ENCODE results near the gene ADNP. TPM values are rescaled to one million over a fixed set of nuclear protein-coding genes. Genes with fewer than 3 reads are reported as not detected.
A peak's percentile ranks its signal among the peaks of the same experiment; 100 is the strongest.

ADNP gene
- total RNA-seq, 1 donor from 2014 or later: 32.8 TPM

DNA sequence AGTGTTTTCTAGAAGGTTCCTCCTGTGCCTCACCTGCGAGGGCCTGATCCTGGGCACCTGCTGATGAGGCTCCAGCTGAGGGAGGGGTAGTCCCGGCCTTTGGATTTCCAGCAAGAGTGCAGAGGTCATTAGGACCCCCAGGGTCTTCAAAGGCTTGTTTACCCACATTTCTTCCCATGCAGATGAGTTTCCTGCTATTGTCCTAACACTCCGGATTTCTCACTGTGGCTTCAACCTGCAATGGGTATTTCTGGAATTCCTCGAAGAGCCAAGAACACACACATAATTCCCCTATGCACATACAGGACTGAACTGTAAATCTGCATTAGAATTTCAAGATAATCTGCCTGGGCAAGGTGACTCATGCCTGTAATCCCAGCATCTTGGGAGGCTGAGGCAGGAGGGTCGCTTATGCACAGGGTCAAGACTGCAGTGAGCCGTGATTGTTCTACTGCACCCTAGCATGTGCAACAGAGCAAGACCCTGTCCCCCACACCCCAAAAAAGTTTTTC lies 53.9 kb downstream of the ADNP start:
- intact Hi-C loops (cut with DNase I): no loop called here

DNA sequence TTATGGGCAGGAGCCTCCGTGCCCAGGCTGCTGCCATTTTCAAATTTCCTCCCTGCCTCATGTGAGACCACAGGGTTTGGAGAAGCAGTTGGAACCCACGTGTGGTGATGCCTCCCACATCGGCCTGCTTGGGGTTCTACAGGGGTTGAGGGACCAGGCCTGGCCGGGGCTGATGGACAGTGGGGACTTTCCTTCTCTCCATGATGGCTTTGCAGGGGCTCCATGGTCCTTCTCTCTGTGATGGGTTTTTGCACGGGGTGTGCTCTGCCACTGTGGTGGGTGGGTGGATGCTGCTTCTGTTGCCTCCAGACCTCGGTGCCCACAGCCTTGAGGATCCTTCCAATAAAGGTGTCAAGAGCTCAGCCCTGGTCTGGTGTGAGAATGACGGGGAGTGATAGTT lies 54.4 kb downstream of the ADNP start:
- intact Hi-C loops (cut with DNase I): no loop called here
- peak; percentile 39 for DNase-seq (ENCODE audit: low spot score)

More for the DNA sequence above, 53.9 kb downstream of the ADNP start:
- no peak for DNase-seq (ENCODE audit: low spot score)

DNA sequence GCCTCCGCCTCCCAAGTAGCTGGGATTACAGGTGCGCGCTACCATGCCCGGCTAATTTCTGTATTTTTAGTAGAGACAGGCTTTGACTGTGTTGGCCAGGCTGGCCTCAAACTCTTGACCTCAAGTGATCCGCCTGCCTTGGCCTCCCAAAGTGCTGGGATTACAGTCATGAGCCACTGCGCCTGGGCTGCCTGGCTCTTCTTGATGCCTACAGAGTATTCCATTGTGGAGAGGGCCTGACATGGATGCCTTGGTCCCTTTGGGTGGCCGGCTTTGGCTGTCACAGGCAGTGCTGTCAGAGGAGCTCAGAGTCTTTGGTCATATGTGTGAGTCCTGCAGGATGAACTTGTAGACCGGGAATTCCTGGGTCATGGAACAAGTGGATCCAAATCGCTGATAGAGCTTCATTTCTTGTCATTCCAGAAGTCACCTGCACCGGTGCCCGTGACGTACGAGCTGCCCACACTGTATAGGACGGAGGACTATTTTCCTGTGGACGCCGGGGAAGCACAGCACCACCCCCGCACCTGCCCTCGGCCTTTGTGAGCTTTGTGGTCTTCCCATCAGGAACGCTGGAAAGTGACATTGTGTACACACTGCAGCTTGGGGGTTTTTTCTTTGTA lies 55.1 kb downstream of the ADNP start:
- peak; percentile 63 for DNase-seq (ENCODE audit: low spot score)
- intact Hi-C loops (cut with DNase I): no loop called here

DNA sequence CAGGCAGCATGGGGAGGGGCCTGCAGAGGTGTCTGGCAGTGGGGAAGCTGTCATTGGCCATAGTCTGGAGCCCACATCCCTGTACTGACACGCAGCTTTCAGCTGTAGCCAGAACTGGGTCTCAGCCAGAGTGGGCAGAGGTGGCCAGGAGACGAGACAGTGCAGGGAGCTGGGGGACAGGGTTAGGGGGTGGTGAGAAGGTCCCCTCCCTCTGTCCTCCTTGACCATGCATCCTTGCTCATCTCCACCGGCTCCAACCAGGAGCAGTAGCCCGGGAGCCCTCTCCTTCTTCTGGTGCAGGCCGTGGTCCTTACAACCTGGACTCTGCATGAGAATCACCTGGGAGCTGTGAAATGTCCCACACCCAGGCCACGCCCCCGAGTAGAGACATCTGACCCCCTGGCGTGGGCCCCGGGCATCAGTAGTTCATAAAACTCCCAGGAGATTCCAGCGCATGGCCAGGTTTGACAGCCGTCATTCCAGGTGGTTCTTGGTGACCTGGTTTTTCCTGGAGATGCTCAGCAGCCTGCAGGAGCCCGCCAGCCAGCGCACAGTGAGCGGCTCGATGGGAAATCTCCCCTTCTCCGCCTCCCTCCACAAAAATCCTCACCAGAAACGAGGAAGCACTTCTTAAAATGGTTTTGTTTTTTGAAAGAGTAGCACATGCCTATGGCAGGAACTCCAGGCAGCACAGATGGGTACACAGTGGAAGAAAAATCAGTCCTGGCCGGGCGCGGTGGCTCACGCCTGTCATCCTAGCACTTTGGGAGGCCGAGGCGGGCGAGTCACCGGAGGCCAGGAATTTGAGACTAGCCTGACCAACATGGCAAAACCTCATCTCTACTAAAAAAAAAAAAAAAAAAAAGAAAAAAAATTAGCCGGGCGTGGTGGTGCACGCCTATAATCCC lies 56.2 kb downstream of the ADNP start:
- DNase-seq (ENCODE audit: low spot score): peak; percentile 15
- intact Hi-C loops (cut with DNase I): no loop called here

DNA sequence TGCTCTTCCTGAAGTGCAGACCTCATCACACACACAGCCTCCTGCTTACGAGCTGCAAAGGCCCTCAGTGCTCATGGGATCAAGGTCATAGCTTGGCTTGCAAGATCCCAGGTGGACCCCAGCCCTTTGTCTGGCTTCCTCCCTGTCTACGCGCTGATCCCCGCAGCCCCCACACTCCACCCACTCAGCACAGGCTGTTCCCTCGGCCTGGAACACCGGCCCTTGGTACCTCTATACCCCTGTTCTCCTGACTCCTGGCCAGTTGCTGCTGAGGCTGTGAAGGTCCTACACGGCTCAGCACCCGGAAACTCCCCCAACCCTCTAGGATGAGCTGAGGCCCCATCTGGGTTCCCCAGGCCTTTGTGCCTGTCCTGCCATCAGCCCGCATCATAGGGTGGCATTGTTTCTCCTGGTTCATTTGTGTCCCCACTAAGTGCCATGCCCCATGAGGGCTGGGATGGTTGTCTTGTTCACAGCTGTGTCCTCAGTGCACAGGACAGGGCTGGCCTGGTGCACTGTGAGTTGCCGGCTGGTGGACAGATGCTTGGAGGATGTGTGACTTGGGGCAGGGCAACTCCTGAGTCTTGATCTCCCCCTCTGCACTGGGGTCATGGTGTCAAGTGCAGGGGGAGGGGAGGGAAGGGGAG lies 57.0 kb downstream of the ADNP start:
- intact Hi-C loops (cut with DNase I): no loop called here
- DNase-seq (ENCODE audit: low spot score): no peak

DNA sequence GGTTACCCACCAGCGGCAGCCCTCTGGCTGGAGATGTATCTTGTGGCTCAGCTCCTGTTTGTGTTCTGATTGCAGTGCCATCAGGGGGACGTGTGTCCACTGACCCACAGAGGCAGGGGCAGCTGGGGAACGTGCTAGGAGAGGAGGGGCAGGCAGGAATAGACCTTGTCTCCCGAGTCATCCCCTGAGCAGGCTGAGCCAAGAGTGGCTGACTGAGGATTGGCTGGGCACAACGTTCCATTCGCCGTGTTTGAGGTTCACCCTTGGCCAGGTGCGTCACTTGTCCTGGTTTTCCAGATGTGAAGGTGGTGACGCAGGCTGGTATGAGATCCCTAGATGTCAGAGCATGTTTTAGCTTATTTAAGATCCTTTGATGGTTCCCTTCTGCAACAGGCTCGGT lies 57.7 kb downstream of the ADNP start:
- intact Hi-C loops (cut with DNase I): no loop called here
- no peak for DNase-seq (ENCODE audit: low spot score)

DNA sequence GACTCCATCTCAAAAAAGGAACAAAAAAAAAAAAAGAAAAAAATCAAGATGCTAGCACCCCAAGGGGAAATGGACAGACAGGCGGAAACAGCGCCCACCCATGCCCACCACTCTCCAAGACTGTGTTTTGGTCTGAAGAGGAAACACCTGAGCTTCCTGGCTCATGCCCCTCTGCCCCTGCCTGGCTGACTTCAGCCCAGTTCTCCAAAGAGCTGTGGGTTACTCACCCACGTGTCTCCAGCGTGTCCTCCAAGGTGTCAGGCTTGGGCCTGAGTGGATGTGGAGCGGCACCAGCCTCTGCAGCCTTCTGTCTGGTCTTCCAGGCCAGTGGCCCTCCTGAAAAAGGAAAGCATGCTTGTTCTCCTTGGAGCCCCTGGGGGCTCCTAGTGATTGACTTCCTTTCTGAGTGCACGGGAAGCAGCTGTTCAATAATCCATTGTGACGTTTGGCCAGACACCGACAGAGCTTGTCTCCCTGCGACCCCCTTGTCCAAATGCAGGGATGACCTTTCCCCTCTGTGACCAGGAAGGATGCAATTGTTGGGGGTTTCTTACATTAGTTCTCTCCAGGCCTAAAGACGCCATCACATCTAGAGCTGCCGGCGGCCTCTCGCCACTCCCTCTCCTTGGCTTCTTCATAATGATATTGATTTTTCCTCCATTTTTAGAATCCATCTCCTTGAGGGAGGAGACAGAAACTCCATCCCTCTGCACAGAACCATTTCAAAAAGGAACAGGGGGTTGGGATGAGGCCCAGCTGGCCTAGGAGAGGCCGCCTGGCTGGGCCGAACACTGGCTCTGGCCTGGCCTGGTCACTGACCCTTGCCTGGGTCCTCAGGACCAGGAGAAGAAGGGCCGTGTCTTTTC lies 58.4 kb downstream of the ADNP start:
- DNase-seq (ENCODE audit: low spot score): no peak
- intact Hi-C loops (cut with DNase I): no loop called here

DNA sequence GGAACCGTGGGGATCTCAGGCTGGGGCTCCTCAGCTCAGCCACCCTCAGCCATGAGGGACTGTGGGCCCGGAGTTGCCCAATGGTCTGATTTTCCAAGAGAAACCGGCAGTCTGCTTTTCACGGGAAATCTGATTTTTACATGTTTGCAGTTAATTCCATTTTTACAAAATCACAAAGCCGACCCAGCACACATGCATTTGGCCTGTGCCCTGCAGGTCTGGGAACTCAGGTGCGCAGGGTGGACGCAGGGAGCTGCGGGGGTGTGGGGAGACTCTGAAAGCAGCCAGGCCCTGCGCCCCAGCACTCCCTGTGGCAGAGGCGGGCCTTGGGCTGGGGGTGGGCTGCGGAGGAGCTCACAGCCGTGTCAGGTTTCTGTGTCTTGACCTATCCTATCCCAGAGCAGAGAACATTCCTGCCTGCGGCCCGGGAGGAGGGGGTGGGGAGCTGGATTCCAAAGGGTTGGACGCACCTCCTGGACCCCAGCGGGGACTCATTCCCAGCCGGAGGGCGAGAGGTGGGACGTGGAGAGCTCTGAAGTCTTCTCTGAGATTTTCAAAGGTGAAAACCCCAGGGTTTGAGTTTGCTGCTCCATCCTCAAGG lies 60.6 kb downstream of the ADNP start:
- intact Hi-C loops (cut with DNase I): no loop called here
- no peak for DNase-seq (ENCODE audit: low spot score)

DNA sequence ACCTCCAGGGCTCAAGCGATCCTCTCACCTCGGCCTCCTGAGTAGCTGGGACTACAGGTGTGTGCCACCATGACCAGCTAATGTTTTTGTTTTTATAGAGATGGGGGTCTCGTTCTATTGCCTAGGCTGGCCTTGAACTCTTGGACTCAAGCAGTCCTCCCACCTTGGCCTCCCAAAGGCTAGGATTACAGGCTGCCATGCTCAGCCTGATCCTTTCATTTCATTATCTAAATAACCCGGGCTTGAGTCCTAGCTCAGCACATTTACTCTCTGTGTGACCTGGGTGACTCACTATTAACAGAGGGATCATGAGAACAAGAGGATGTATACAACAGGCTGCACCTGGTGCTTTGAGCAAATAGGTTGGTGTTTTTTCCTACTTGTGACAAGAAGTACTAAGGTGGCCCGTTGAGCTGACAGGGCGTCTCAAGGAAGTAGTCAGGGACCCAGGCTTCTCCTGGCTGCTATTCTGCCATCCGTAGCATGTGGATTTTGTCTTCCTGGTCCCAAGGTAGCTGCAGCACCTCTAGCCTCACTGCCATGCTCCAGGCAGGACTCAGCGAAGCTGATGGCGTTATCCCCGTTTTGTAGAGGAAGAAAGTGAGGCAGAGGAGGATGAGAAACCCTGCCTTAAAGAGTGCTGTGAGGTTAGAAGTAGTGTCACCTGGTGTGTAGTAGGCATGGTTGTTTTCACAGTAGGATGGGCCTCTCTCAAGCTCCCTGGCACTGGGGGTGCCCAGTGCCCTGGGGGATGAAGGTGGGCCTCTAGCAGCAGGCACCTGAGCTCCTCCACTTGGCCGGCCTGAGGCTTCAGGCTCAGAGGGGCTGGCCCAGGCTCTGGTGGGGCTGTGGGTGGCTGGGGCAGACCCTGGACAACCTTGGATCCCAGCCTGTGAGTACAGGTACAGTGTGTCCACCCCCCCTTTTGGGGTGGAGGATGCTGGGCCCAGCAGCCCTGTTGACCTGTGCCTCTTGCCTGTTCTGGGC lies 62.4 kb downstream of the ADNP start:
- DNase-seq (ENCODE audit: low spot score): no peak
- intact Hi-C loops (cut with DNase I): no loop called here

DNA sequence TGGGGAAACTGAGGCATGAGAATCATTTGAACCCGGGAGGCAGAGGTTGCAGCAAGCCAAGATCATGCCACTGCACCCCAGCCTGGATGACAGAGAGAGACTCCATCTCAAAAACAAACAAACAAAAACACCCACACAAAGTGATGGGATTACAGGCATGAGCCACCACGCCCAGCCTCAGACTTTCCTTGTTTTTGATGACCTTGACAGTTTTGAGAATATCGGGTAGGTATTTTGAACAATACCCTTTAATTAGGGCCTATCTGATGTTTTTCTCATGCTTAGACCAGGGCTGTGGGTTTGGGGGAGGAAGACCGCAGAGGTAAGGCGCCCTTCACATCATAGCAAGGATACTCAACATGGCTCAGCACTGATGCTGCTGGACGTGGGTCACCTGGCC lies 63.4 kb downstream of the ADNP start:
- intact Hi-C loops (cut with DNase I): no loop called here
- DNase-seq (ENCODE audit: low spot score): no peak

DNA sequence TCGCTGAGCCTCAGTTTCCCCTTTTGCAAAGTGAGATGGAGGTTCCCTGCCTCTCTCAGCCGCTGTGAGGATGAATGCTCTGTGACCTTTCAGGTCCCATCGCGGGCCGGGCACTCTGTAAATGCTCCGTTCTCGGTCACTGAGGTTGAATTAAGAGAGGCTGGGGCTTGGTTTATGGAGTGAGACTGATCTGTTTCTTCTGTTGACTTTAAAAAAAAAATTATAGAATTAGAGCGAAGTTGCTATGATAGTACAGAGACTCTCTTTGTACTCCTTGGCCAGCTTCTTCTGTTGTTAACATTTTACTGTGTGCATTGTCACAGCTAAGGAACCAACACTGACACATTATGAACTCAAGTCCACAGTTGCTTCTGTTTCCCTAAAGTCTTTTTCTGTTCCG lies 64.4 kb downstream of the ADNP start:
- intact Hi-C loops (cut with DNase I): no loop called here
- DNase-seq (ENCODE audit: low spot score): no peak

DNA sequence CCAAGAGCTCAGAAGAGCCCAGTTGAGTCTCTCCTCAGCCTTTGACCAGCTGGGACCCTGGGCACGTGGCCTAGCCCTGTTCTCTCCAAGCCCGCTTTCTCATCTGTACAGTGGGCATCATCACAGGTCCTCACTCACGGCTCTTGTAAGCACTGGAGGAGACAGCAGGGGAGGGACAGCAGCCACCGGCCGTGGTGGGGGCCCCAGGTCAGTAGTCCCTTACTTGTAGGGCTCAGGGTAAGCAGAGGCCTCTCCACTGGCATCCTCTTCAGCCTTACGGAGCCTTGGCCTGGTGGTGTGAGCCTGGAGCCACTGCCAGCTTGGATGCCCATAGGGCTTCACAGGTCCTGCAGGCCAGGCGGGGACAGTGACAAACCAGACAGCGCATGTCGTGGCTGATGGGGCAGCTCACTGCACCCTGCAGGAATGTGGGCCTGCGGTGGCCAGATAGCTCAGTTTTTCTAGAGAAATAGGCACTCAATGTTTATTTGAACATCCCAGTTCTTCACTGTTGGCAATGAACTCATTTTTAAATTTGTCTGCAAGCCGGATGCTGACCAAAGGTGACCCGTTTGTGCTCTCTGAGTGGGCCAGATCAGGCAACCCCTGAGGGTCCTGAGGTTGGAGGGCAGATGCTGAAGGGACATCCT lies 65.1 kb downstream of the ADNP start:
- no peak for DNase-seq (ENCODE audit: low spot score)
- intact Hi-C loops (cut with DNase I): no loop called here

DNA sequence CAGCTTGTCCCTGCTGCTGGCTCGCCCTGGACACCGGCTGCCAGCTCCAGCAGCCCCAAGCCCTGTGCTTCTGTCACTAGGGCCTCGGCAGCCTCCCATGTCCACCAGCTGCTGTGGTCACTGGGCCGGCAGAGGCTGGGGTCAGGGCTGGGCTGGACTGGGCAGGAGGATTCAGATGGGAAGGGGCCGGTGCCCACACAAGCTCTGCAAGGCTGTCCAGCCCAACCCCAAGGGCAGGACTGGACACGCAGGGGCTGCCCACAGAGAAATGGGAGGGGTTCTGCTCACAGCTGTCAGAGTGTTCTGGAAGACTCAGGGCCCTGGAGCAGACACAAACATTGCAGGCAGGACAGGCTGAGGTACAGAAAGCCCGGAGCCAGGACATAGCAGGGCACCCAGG lies 65.6 kb downstream of the ADNP start:
- no peak for DNase-seq (ENCODE audit: low spot score)

DNA sequence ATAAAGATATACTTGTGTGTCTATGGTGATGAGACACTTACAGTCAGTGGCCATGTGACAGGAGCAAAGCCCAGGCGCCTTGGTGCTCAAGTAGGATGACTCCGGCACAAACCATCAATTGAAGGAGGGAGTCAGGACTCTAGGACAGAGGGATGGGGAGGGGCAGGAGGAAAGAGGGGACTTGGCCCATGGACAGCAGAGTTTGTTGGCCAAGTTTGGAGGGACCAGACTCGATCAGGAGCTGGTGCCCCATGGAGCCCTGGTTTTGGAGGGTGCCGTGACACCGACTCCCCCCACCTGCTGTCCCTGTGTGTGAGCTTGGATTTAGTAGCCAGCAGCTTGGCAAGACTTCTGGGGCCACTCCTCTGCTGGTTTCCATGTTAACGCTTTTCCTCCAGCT lies 66.1 kb downstream of the ADNP start:
- intact Hi-C loops (cut with DNase I): no loop called here
- DNase-seq (ENCODE audit: low spot score): no peak

More for the DNA sequence above, 65.6 kb downstream of the ADNP start:
- intact Hi-C loops (cut with DNase I): no loop called here

DNA sequence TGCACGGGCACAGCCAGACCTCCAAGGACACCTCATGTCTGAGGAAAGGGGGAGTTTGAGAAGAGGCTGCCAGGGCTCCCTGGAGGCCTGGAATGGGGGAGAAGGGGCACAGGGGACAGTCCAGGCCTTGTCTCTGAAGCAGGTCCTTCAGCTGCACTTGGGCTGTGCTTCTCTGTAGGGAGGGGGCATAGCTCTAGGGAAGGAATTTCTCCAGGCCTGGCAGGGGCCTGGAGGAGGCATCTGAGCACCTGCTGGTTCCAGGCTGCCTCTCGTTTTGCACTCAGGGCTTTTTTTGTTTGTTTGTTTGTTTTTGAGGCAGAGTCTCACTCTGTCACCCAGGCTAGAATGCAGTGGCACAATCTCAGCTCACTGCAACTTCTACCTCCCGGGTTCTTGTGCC lies 68.7 kb downstream of the ADNP start:
- intact Hi-C loops (cut with DNase I): no loop called here
- no peak for DNase-seq (ENCODE audit: low spot score)

DNA sequence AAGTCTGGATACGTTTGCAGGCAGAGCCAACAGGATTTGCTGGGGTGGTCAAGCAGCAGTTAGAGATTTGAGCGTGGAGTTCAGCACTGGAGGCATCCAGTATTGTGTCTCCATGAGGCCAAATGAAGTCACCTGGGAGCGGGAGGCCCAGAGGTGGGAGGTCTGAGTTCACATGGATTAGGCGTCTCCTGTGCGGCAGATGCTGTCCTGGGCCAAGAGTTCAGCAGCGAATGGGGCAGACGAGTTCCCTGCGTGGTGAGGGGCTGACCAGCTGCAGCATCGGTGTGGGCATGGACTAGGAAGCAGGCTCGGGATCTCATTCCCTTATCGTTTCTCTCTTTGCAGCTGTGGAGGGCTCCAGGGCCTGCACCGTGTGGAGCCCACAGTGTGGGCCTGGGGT lies 70.2 kb downstream of the ADNP start:
- no peak for DNase-seq (ENCODE audit: low spot score)
- intact Hi-C loops (cut with DNase I): no loop called here

DNA sequence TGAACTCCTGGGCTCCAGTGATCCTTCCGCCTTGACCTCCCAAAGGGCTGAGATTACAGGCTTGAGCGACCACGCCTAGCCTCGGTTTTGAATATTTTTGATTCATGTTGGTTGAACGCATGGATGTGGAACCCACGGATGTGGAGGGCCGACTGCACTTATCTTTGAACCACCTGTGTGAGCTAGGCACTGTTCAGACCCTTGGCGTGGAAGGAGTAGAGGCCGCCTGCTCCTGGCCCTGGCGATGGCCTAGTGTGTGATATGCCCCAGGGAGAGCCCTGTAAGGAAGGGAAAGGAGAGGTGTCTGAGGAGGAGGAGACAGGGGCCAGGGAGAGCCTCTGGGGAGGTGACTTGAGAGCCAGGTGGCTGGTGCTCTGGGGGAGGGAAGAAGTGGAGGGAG lies 72.1 kb downstream of the ADNP start:
- no peak for DNase-seq (ENCODE audit: low spot score)
- intact Hi-C loops (cut with DNase I): no loop called here

DNA sequence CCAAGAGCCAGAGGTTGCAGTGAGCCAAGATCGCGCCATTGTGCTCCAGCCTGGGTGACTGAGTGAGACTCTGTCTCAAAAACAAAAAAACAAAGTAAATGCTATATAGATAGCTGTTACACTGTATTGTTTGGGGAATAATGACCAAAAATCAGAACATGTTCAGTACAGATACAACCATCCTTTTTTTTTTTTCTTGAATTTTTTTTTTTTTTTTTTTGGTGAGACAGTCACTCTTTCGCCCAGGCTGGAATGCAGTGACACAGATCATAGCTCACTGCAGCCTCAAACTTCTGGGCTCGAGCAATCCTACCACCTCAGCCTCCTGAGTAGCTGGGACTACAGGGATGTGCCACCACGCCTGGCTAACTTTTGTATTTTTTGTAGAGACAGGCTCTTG lies 72.7 kb downstream of the ADNP start:
- DNase-seq (ENCODE audit: low spot score): no peak
- intact Hi-C loops (cut with DNase I): no loop called here

All from cardiac septum (tissue), 1 donor.